Panc1 (cell line): Measurements from ENCODE around the gene PAPOLG. TPM values are rescaled to one million over a fixed set of nuclear protein-coding genes. Genes with fewer than 3 reads are reported as not detected.

Experiments
- ATAC-seq: fragments of 200-7000 bp; cut with Tn5 transposase; 2 replicates; pipeline ENCODE4 v1.9.1; 2020; ENCODE audit warnings: mild to moderate bottlenecking, moderate library complexity
- BruUV-seq: library from RNA; stranded (reverse); fragments of 400-500 nt; replicated peaks from 2 replicates; lab custom pipeline; 2021; lab: Mats Ljungman, UMichigan
- CTCF ChIA-PET: fragments of 300-600 bp; sonication (Branson Sonifier 250); formaldehyde crosslinking; loops from one replicate; lab custom pipeline; 2022; ENCODE audit warnings: antibody characterized with exemption; lab: Charles Lee
- POLR2A ChIA-PET: fragments of 300-600 bp; sonication (Branson Sonifier 250); formaldehyde crosslinking; loops from one replicate; lab custom pipeline; 2022; ENCODE audit warnings: antibody characterized with exemption; lab: Charles Lee
- DNase-seq: peaks from one replicate; pipeline ENCODE4 v3.0.0-alpha.2; 2010; ENCODE audit warnings: low read depth, low spot score
- H3K27ac ChIP-seq: 2 replicates; pipeline ENCODE4 v1.5.1; 2011; ENCODE audit warnings: mild to moderate bottlenecking, low read length, inconsistent platforms
- H3K27me3 ChIP-seq: fragments of 200-500 bp; sonication (Bioruptor generic); 2 replicates; pipeline ENCODE4 v1.6.0; 2014; ENCODE audit warnings: low read length, inconsistent platforms; ENCODE audit not compliant: control insufficient read depth, insufficient read depth
- H3K36me3 ChIP-seq: fragments of 200-500 bp; sonication (Bioruptor generic); 2 replicates; pipeline ENCODE4 v1.5.1; 2014; ENCODE audit warnings: inconsistent platforms, mild to moderate bottlenecking, low read length, moderate library complexity; ENCODE audit not compliant: control insufficient read depth, insufficient read depth
- H3K4me1 ChIP-seq: 2 replicates; pipeline ENCODE4 v1.5.1; 2011; ENCODE audit warnings: inconsistent platforms, mild to moderate bottlenecking, low read length, moderate library complexity; ENCODE audit not compliant: control insufficient read depth, insufficient read depth
- H3K4me3 ChIP-seq, 2 experiments: 2 replicates each; pipeline ENCODE4 v1.5.1; 2011 to 2012; ENCODE audit warnings: low read depth in 2 of 2, low read length in 2 of 2, mild to moderate bottlenecking in 2 of 2, inconsistent platforms in 1 of 2, moderate library complexity in 1 of 2
- H3K9me3 ChIP-seq: fragments of 200-500 bp; sonication (Bioruptor generic); 2 replicates; pipeline ENCODE4 v1.5.1; 2014; ENCODE audit warnings: low read depth, mild to moderate bottlenecking, inconsistent platforms, low read length, moderate library complexity; ENCODE audit not compliant: control insufficient read depth, insufficient read depth
- POLR2AphosphoS5 ChIP-seq: IDR thresholded peaks from 2 replicates; pipeline ENCODE4 v1.6.1; 2012; ENCODE audit warnings: mild to moderate bottlenecking, low read depth, low read length, moderate library complexity
- SIN3A ChIP-seq: IDR thresholded peaks from 2 replicates; pipeline ENCODE4 v1.6.1; 2012; ENCODE audit warnings: low read depth, mild to moderate bottlenecking, low read length, moderate library complexity, borderline replicate concordance; ENCODE audit not compliant: insufficient read depth
- TCF7L2 ChIP-seq: IDR thresholded peaks from 2 replicates; pipeline ENCODE4 v1.6.1; 2011; ENCODE audit warnings: mild to moderate bottlenecking, low read depth, low read length, inconsistent platforms
- in situ Hi-C: cut with HindIII; loops from 2 replicates; pipeline ENCODE4 v1.10.0; 2016; ENCODE audit warnings: low sequenced_read_pairs, low pct_unique_long_range_greater_than_20kb
- intact Hi-C: fragments of 100-400 bp; cut with micrococcal nuclease; formaldehyde crosslinking; loops from one replicate; pipeline ENCODE4 v1.10.0; 2022; ENCODE audit not compliant: unreplicated experiment
- total RNA-seq: library from RNA; stranded (reverse); gene quantifications from one replicate; pipeline ENCODE4 v1.2.1, GENCODE V29; 2021; ENCODE audit not compliant: unreplicated experiment
- TF ChIP-seq, protein P1 (sequence below), 2 experiments: IDR thresholded peaks; 2 replicates each; pipeline ENCODE4 v1.6.1; 2011 to 2012; ENCODE audit warnings: low read depth in 2 of 2, control low read depth in 1 of 2, low read length in 1 of 2, mild to moderate bottlenecking in 1 of 2, moderate library complexity in 1 of 2; ENCODE audit not compliant: insufficient read depth in 1 of 2
- TF ChIP-seq, protein P2 (sequence below): fragments of 450-650 bp; IDR thresholded peaks from 2 replicates; pipeline ENCODE4 v1.5.1; 2017; ENCODE audit warnings: mild to moderate bottlenecking

PAPOLG gene
- total RNA-seq, 1 experiment from 2014 or later = 10.9 TPM

- no peaks in the 10 kb centered on the region for H3K4me1 ChIP-seq
- no peak for DNase-seq
- no peaks in the 10 kb centered on the region for H3K27me3 ChIP-seq
- TF ChIP-seq SIN3A (no peak), TCF7L2 (no peak), POLR2AphosphoS5 (no peak)
- TF ChIP-seq, protein P1, sequence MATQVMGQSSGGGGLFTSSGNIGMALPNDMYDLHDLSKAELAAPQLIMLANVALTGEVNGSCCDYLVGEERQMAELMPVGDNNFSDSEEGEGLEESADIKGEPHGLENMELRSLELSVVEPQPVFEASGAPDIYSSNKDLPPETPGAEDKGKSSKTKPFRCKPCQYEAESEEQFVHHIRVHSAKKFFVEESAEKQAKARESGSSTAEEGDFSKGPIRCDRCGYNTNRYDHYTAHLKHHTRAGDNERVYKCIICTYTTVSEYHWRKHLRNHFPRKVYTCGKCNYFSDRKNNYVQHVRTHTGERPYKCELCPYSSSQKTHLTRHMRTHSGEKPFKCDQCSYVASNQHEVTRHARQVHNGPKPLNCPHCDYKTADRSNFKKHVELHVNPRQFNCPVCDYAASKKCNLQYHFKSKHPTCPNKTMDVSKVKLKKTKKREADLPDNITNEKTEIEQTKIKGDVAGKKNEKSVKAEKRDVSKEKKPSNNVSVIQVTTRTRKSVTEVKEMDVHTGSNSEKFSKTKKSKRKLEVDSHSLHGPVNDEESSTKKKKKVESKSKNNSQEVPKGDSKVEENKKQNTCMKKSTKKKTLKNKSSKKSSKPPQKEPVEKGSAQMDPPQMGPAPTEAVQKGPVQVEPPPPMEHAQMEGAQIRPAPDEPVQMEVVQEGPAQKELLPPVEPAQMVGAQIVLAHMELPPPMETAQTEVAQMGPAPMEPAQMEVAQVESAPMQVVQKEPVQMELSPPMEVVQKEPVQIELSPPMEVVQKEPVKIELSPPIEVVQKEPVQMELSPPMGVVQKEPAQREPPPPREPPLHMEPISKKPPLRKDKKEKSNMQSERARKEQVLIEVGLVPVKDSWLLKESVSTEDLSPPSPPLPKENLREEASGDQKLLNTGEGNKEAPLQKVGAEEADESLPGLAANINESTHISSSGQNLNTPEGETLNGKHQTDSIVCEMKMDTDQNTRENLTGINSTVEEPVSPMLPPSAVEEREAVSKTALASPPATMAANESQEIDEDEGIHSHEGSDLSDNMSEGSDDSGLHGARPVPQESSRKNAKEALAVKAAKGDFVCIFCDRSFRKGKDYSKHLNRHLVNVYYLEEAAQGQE (IDR thresholded peaks at IDR 0.05; ENCODE audit: insufficient read depth in 1 of 2, low read depth in 2 of 2, low read length in 1 of 2) = no peak
- TF ChIP-seq, protein P2, sequence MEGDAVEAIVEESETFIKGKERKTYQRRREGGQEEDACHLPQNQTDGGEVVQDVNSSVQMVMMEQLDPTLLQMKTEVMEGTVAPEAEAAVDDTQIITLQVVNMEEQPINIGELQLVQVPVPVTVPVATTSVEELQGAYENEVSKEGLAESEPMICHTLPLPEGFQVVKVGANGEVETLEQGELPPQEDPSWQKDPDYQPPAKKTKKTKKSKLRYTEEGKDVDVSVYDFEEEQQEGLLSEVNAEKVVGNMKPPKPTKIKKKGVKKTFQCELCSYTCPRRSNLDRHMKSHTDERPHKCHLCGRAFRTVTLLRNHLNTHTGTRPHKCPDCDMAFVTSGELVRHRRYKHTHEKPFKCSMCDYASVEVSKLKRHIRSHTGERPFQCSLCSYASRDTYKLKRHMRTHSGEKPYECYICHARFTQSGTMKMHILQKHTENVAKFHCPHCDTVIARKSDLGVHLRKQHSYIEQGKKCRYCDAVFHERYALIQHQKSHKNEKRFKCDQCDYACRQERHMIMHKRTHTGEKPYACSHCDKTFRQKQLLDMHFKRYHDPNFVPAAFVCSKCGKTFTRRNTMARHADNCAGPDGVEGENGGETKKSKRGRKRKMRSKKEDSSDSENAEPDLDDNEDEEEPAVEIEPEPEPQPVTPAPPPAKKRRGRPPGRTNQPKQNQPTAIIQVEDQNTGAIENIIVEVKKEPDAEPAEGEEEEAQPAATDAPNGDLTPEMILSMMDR = no peak
- no peaks in the 10 kb centered on the region for H3K36me3 ChIP-seq
- no peak overlapping the region for H3K27ac ChIP-seq
- H3K9me3 ChIP-seq = no peaks in the 10 kb centered on the region
- no peak for ATAC-seq
- no TSS peak for BruUV-seq
- intact Hi-C loops (no loop called here), in situ Hi-C loops (no loop called here)
- H3K4me3 ChIP-seq = no peak overlapping the region
- CTCF ChIA-PET = no interaction called here
- POLR2A ChIA-PET = no interaction called here
Measured at GRCh38 chr2:60746318-60746717, 9.8 kb upstream of the PAPOLG start.

- Histone ChIP-seq H3K27ac (no peak overlapping the region), H3K9me3 (no peaks in the 10 kb centered on the region), H3K4me3 (no peak overlapping the region), H3K4me1 (peaks cover 10% of the 10 kb centered on the region), H3K27me3 (no peaks in the 10 kb centered on the region), H3K36me3 (peaks cover 11% of the 10 kb centered on the region)
- in situ Hi-C loops = no loop called here
- ChIA-PET CTCF (no interaction called here), POLR2A (no interaction called here)
- intact Hi-C loops = no loop called here
- BruUV-seq = no TSS peak
- DNase-seq = no peak
- ATAC-seq = no peak
- TF ChIP-seq, protein P2 = no peak
- TF ChIP-seq TCF7L2 (no peak), POLR2AphosphoS5 (no peak), SIN3A (no peak)
- TF ChIP-seq, protein P1 (IDR thresholded peaks at IDR 0.05; ENCODE audit: insufficient read depth in 1 of 2, low read depth in 2 of 2, low read length in 1 of 2) = no peak
Measured at GRCh38 chr2:60759654-60760053, 3.6 kb downstream of the PAPOLG start.
